NCI-H2196 treated with DMSO at 0.1 percent for 48 hours (cell line): Measurements from ENCODE around the gene TMEM132C.

ENCODE experiments used
- DNase-seq: peaks from one replicate; lab custom pipeline; 2025; ENCODE audit not compliant: unreplicated experiment; lab: John Stamatoyannopoulos, UW

TMEM132C gene

GRCh38 chr12:128548949-128549348 lies 282.0 kb downstream of the TMEM132C start:
- no peak for DNase-seq

- no peak for DNase-seq
Measured at GRCh38 chr12:128549601-128550218, 282.7 kb downstream of the TMEM132C start.

- no peak for DNase-seq
Measured at GRCh38 chr12:128551266-128551665, 284.3 kb downstream of the TMEM132C start.

GRCh38 chr12:128554546-128555304 lies 287.8 kb downstream of the TMEM132C start:
- DNase-seq = no peak

GRCh38 chr12:128557231-128557630 lies 290.3 kb downstream of the TMEM132C start:
- DNase-seq = no peak

GRCh38 chr12:128564956-128565355 lies 298.0 kb downstream of the TMEM132C start:
- DNase-seq = no peak

- DNase-seq = no peak
Measured at GRCh38 chr12:128567730-128568129, 300.8 kb downstream of the TMEM132C start.

- no peak for DNase-seq
Measured at GRCh38 chr12:128570191-128571065, 303.5 kb downstream of the TMEM132C start.

GRCh38 chr12:128571906-128572810 lies 305.2 kb downstream of the TMEM132C start:
- no peak for DNase-seq

GRCh38 chr12:128573907-128574306 lies 306.9 kb downstream of the TMEM132C start:
- no peak for DNase-seq

- DNase-seq = no peak
Measured at GRCh38 chr12:128578045-128578444, 311.1 kb downstream of the TMEM132C start.

GRCh38 chr12:128581321-128581761 lies 314.4 kb downstream of the TMEM132C start:
- DNase-seq = no peak

- DNase-seq = no peak
Measured at GRCh38 chr12:128583453-128583852, 316.5 kb downstream of the TMEM132C start.

- no peak for DNase-seq
Measured at GRCh38 chr12:128586451-128587029, 319.6 kb downstream of the TMEM132C start.

- DNase-seq = no peak
Measured at GRCh38 chr12:128587918-128588317, 320.9 kb downstream of the TMEM132C start.

GRCh38 chr12:128592220-128592744 lies 325.3 kb downstream of the TMEM132C start:
- no peak for DNase-seq

GRCh38 chr12:128594521-128594920 lies 327.6 kb downstream of the TMEM132C start:
- no peak for DNase-seq

GRCh38 chr12:128595609-128596008 lies 328.6 kb downstream of the TMEM132C start:
- no peak for DNase-seq

- no peak for DNase-seq
Measured at GRCh38 chr12:128600886-128601285, 333.9 kb downstream of the TMEM132C start.

- DNase-seq = no peak
Measured at GRCh38 chr12:128603573-128604115, 336.7 kb downstream of the TMEM132C start.
